Stimulated activated CD4-positive, alpha-beta T cell treated with anti-CD3 and anti-CD28 coated beads, Interleukin-2, amount 100 ng/mL, for 4 hours (primary cell): ENCODE data around the gene PLEKHG4B.
"Not testable (repeated sequence)": the region's sequence is repeated elsewhere in the genome, so short reads cannot be mapped to it uniquely, and the experiment has no call there.

ENCODE experiments used
- DNase-seq: peaks from one replicate; pipeline ENCODE4 v3.0.0-alpha.2; 2020; ENCODE audit warnings: low read depth

Gene PLEKHG4B

DNA sequence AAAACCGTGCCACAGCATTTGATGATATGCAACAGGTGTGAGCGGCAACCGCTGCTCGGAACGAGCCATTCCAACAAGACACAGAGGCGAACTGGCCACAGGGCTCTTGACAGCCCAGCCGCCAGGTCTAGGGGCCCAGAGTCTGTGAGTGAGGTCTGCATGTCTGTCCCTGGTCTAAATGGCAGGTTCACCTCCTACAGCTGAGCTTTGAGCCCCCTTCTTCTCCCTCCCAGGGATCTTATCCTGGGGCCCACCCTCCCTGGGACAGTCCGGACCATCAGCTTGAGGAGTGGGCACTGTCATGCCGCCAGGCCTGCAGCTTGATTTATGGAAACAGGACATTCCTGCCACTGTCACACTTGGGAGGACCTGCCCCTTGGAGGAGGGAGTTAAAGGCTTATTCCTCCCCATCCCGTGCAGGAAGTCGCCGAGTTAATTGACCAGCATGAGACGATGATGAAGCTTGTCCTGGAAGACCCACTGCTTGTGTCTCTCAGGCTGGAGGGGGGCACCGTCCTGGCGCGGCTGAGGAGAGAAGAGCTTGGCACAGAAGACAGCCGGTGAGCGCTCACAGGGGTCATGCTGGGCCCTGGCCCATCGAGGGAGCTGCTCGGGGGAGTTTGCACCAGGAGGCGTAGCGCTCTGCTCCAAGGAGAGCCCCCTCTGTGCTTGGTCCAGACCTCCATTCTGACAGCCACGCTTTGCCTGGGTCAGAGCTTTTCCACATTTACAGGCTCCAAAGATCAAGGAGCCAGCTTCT, 63.9 kb downstream of the PLEKHG4B start:
- DNase-seq = no peak

DNA sequence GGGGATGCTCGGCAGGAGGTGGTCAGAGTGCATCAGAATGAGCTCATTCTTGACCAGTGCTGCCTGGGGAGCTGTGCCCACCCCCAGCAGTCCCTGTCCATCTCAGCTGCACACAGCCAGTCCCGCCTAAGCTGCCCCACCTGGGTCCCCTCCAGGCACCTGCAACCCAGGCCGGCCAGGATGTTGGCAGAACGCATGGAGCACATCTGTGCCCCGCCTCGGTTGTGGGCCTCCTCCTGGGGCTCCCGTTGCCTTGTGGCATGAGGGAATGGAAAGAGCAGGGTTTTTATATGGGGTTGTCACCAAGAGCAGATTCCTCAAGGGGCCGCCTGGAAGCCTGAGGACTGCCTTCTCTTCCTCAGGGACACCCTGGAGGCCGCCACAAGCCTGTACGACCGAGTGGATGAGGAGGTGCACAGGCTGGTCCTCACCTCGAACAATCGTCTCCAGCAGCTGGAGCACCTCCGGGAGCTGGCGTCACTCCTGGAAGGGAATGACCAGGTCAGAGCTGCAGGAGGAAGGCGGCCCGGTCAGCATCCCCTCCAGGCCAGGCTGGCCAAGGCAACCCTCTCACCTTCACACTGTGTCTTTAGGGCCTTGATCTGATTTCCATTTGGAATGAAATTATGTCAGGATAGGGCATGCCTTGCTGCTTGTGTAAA, 64.6 kb downstream of the PLEKHG4B start:
- DNase-seq = no peak

DNA sequence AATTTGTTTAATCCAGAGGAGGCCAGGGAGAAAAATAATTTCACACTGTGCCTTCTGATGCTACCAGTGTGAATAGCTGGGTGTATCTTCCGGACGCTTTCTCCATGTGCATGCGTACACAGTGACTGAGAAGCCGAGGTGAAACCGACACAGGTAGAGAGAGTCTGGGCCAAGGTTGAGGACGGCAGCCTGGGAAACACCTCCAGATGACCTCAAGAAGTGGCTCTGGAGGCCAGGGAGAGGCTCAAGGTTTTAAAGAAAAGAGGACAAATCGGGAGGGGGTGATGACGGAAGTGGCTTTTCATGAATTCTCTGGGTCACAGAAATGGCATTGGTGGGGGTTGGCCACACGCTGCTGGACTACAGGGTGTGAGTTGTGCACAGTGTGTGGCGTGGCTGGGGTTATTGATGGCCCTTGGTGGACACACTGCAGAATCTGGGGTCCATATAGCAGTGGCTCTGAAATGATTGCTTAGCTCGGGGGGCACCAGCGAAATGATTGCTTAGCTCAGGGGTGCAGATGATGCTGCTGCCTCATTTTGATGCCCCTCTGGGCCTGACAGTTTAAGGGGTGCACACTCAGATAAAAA, 65.3 kb downstream of the PLEKHG4B start:
- DNase-seq = no peak

DNA sequence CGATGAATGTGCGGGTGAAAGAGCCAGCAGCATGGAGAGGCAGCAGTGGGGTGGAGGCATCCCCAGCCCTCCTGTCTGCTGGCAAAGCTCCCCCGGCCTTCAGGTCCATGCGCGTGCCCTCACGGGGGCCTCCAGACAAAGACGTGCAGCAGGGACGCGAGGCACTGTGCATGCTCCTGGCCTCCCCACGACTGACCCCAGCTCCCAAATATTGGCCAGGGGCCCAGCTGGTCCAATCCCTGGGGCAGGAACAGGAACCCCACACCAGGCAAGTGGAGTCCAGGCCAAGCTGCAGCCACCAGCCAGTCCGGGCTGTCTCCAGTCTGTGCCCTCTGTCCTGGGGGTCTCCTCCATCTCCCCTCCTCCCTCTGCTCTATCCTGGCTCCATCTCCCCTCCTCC, 65.8 kb downstream of the PLEKHG4B start:
- DNase-seq = no peak

DNA sequence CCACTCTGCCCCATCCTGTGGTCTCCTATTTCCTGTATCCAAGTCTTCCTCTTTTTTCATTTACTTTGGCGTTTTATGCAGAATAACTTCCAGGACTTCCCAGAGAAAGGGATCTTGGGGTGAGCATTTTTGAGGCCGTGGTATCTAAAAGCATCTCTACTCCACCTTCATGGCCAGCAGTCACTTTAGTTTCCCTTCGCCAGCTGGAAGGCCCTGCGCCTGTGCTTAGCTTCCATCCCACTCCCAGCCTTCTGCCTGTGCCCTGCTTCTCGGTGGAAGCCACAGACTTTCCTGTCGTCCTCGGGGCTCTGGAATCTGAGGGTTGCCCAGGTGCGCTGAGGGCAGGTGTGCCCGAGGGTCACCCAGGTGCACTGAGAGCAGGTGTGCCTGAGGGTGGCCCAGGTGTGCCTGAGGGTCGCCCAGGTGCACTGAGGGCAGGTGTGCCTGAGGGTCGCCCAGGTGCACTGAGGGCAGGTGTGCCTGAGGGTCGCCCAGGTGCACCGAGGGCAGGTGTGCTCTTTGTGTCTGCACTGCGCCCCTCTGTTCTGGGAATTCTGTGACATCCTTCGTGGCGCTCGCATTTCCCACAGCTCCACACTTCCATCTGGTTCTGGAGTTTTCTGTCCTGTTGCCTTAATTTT, 67.0 kb downstream of the PLEKHG4B start:
- DNase-seq = no peak

DNA sequence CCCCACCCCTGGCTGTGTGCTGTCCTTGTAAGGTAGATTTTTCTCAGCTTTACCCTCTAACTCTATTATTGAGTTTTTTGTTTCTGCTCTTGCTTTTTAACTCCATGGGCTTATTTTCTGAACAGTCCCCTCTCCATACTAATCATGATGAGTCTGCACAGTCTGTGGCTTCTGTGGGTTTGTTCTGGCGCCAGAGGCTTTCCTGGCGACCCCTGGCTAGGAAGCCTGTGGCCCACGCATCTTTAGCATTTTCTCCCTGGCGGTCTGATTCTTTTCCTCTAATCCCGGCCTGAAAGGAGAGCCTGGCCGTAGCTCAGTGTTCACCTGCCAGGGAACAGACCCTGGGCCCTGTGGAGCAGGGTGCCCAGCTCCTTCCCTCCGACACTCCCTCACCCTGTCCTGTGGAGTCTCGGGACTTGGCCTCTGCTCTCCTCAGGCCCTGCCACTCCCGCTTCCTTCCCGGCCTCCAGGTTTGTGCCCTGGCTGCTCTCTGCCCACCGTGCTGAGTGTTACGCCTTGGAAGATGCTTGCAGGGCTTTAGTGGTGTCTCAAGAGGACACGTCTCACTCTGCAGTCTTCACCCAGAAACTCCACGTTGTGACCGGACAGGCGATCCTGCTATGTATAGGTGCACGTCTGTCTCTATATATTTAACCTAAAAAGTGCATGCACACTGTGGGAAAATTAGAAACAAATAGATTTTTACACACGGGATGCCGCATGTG, 67.6 kb downstream of the PLEKHG4B start:
- no peak for DNase-seq

DNA sequence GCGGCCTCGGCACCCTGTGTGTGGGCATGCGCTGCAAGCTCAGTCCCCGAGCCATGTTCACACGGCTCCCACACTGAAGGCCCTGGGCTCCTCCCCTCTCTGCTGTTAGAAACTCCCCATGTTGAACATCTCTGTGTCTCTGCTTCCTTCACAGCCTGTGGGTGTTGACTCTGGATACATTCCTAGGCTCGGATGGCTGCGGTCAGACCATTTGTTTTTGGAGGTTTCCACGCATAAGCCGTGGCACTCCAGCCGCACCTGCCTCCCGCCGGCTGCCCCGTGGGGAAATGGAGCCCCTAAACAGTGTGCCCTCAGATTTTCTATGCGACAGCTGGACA, 68.2 kb downstream of the PLEKHG4B start:
- DNase-seq = no peak

DNA sequence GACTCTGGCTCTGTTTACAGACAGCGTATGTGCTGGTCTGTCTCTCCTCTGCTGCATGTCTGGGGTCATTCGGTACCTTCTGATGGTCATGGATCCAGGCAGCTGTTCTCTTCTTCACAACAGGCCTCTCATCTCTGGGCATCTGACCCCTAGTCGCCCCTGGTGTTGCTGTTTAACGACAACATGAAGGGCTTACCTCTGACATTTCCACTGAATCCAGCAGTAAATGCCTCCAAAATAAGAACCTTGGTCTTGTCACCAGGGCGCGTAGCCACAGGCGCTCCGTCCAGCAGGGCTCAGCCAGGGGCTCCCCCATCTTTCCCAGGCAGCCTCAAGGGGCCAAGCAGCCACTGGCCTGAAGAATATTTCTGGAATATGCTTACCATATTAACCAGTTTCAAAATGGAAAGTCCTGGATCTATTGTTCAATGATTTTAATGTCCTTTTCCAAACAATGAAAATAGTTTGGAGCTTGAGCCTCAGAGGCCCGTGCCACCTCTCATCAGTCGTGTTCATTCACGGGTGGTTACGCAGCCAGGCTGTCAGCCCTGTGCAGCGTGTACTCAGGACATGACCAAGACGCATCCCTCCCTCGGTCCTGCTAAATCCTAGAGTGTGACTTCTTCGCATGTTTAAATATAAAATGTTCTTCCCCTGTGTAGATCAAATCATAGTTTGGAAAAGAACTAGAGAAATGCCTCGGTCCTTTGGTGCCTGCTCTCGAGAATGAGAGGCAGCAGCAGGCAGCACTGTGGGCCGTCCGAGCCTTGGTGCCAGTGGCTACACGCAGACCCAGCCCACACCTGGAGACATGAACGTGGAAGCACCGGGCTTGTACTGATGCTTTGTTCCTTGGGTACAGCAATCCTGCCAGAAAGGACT, 69.2 kb downstream of the PLEKHG4B start:
- no peak for DNase-seq

DNA sequence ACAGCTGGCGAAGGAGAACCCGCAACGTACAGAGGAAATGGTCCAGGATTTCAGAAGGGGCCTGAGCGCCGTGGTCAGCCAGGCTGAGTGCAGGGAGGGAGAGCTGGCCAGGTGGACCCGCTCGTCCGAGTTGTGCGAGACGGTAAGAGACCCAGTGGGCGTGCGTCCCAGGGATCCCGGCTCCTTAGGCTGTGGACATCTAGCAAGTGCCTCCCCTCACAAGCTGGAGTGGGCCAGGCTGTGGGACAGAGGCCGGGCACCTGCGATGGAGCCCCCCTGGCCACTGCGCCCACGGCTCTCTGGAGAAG, 69.8 kb downstream of the PLEKHG4B start:
- DNase-seq = no peak

DNA sequence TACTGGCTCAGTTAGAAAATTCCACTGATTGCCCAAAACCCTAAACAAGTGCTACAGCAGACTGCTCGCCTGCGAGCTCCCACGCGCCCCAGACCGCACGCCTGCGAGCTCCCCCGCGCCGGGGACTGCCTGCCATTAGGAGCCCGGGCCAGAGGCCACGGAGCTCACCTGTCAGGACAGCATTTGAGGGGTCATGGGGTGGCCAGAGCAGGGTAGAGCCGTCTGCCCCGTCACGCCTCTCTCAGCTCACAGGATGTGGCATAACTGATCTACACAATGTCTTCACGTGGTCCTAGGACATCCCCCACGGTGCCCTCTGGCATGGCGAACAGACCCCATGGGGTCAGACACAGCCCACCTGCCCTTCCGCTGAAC, 70.2 kb downstream of the PLEKHG4B start:
- no peak for DNase-seq

DNA sequence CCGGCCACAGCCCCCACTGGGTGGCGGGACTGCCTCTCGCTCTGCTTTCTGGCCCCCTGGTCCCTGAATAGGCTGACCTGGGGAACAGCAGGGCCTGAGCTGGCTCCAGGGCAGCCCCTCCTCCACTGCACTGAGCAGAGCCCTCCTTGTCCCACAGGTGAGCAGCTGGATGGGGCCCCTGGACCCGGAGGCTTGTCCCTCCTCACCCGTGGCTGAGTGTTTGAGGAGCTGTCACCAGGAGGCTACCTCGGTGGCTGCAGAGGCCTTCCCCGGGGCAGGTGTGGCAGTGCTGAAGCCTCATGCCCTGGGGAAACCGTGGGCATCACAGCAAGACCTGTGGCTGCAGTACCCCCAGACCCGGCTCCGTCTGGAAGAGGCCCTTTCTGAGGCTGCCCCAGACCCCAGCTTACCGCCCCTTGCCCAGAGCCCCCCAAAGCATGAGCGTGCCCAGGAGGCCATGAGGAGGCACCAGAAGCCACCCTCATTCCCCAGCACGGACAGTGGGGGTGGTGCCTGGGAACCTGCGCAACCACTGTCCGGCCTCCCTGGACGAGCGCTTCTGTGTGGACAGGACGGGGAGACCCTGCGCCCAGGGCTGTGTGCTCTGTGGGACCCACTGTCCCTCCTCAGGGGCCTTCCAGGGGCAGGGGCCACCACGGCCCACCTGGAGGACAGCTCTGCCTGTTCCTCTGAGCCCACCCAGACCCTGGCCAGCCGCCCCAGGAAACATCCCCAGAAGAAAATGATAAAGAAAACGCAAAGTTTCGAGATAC, 70.8 kb downstream of the PLEKHG4B start:
- DNase-seq = no peak

DNA sequence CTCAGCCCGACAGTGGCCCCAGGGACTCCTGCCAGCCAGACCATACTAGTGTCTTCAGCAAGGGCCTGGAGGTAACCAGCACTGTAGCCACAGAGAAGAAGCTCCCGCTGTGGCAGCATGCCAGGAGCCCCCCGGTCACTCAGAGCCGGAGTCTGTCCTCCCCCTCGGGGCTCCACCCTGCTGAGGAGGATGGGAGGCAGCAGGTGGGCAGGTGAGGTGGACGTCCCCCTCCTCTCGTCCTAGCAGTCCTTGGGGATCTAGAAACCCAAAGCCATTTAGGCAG, 71.3 kb downstream of the PLEKHG4B start:
- no peak for DNase-seq

DNA sequence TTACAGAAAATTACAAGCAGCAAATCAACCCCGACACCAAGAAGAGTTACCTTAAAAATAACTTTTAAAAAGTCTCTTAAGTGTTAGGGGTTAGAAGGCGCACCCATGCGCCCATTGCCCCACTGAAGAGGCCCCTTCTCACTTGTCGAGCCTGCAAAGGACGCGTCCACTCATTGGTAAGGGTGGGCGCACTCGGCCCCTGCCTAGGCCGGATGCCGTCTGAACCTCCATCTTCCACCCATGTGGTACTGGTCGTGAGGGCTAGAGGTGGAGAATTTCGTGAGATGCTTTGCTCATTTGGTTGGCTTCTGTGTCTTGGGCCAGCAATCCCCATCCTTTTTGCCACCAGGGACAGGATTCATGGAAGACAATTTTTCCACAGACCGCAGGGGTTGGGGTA, 71.9 kb downstream of the PLEKHG4B start:
- DNase-seq = no peak

DNA sequence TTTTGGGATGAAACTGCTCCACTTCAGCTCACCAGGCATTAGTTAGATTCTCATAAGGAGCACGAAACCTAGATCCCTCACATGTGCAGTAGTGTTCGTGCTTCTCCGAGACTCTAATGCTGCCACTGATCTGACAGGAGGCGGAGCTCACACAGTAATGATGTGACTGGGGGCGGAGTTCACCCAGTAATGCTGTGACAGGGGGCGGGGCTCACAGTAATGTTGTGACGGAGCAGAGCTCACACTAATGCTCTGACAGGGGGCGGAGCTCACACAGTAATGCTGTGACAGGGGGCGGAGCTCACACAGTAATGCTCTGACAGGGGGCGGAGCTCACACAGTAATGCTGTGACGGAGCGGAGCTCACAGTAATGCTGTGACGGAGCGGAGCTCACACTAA, 72.3 kb downstream of the PLEKHG4B start:
- no peak for DNase-seq

DNA sequence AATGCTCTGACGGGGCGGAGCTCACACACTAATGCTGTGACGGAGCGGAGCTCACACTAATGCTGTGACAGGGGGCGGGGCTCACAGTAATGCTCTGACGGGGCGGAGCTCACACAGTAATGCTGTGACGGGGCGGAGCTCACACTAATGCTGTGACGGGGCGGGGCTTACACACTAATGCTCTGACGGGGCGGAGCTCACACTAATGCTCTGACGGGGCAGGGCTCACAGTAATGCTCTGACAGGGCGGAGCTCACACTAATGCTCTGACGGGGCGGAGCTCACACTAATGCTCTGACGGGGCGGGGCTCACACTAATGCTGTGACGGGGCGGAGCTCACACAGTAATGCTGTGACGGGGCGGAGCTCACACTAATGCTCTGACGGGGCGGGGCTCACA, 72.8 kb downstream of the PLEKHG4B start:
- DNase-seq = not testable (repeated sequence)

DNA sequence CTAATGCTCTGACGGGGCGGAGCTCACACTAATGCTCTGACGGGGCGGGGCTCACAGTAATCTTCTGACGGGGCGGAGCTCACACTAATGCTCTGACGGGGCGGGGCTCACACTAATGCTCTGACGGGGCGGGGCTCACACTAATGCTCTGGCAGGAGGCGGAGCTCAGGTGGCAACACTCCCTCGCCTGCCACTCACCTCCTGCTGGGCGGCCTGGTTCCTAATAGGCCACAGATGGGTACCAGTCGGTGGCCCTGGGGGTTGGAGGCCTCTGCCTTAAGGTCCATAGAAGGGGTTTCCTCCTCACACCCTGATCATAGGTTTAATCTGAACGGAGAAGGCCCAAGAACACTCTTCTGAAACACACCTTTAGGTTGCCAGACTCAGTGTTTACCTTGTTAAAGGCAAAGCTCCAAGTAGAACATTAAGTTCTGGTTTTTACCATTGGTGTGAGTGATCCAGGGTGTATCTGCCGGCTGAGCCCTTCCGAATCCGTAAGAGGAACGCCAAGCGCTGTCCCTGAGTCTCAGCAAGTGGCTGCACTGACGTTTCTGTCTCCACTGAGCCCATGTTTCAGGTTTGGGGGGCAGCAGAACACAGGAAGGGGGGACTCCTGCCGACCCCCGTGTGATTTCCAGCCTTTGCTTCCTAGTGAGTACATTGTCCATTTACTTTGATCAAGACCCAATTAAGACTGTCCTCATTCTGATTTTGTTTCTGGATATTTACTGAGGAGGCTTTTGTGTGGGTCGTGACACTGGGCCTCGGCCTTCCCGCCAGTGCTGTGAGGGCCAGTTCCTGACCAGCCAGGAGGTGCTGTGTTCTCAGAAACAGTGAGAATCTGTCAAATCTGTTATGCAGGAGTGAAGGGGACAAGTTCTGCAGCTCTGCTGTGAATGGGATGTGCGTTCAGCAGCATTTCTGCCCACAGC, 74.7 kb downstream of the PLEKHG4B start:
- no peak for DNase-seq

DNA sequence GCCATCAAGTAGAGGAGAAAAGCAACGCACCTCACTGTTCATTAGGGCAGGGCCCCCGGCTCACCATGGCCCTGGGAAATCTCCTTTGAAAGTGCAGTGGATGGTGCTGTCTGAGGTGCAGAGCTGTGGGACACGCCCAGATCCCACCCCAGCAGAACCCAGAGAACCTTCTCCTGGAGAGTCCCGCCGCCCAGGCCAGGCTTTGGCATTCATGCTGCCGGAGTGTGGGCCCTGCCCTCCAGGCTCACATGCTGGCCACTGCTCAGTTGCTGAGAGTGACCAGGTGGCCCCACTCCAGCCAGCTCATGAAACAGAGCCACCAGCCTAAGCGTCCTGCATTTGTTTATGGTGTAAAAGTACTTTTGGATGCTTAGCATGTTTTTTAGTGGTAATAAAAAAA, 75.5 kb downstream of the PLEKHG4B start:
- no peak for DNase-seq

DNA sequence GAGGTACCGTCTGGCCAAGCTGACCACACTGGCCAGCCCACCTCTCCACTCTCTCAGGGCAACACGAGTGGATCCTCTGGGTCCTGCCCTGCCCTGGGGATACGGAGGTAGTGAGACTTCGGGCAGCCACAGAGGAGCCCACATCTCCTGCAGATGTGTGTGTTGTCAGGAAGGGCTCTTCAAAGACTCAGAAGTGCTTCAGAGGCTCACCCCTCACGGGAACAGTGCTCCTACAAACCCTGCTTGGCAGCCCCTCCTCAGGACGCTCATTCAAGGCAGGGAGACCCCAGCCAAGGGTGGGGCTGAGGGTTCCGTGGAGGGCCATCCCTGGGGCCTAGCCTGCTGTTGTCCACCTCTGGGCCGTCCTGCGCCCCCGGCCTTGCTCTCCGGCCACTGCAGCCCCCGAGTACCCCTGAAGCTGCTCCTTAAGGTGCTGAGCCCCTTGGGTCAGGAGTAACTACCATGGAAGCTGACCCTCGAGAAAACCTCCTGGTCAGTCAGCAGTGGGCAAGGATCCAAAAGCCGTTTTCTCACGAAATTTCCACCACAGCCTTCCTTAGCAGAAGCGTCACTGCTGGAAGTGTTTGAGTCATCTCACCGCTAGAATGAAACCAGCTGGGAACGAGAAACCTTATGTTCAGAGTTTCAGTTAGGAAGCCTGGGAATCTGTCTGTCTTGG, 76.2 kb downstream of the PLEKHG4B start:
- no peak for DNase-seq

DNA sequence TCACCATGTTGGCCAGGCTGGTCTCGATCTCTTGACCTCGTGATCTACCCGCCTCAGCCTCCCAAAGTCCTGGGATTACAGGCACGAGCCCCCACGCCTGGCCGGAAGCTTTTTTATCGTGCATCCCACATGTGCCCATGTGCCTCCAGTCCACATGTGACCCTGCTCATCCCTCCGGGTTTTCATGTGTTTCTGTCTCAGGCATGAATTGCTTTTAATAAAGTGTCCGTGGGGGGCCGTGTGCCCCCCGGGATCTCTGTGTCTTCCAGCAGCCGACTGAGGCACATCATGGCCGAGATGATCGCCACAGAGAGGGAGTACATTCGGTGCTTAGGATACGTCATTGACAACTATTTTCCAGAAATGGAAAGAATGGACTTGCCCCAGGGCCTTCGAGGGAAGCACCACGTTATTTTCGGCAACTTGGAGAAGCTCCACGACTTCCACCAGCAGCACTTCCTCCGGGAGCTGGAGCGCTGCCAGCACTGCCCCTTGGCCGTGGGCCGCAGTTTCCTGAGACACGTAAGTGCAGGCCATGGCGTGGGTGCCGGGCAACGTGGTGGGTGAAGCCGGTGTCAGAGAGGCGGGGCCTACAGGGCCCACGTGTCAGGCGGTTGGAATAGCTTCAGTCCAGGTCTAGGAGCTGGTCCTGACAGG, 77.2 kb downstream of the PLEKHG4B start:
- DNase-seq = no peak
